C4-2B (cell line): ENCODE results near the gene TMTC1.

Experiments
- CTCF ChIP-seq: fragments of 450-650 bp; conservative IDR thresholded peaks from 2 replicates; pipeline ENCODE4 v1.5.1; 2017; ENCODE audit warnings: mild to moderate bottlenecking
- ZFX ChIP-seq: fragments of 450-650 bp; IDR thresholded peaks from 2 replicates; pipeline ENCODE4 v1.6.1; 2017

- TF ChIP-seq CTCF, result no peak
- TF ChIP-seq ZFX, result no peak
Observed at GRCh38 chr12:29733060-29733459, 50.7 kb downstream of the TMTC1 start.
